ENCODE results near the gene CDIP1. TPM values are rescaled to one million over a fixed set of nuclear protein-coding genes. Genes with fewer than 3 reads are reported as not detected.

Gene CDIP1
- total and polyA plus RNA-seq, 9 of the 15 experiments (the other 6 are each of a cell fraction or from before 2014, with no cell fraction given): 0.29 TPM; not detected in 8

GRCh38 chr16:4535627-4536108 is 2.9 kb downstream of the CDIP1 start:
- WGBS (ENCODE audit: insufficient coverage, low coverage, missing lambda C conversion rate): 9% methylated on average over 7 of the region's 7 CpGs
- no peak overlapping the region for H3K4me2 ChIP-seq (ENCODE audit: insufficient read depth, low read length)
- no peaks in the 10 kb centered on the region for H3K36me3 ChIP-seq (ENCODE audit: control insufficient read depth, insufficient read depth, low read length)
- H3K9ac ChIP-seq (ENCODE audit: insufficient read depth in 1 of 2, low read depth in 2 of 2, low read length in 2 of 2): no peak overlapping the region; a peak in 1 of 4 replicates
- no peaks in the 10 kb centered on the region; the same call in none of the 2 replicates for H3K9me3 ChIP-seq (replicated peaks; ENCODE audit: control insufficient read depth, insufficient read depth, low read depth, low read length)
- intact Hi-C loops (cut with micrococcal nuclease) (no loop called here), in situ Hi-C loops (cut with MboI) (no loop called here)
- no peak for FAIRE-seq
- H3K4me3 ChIP-seq: no peak overlapping the region
- 0 out of 2 replicates have a peak, but pooled peaks have one; percentile 43 for TF ChIP-seq ZNF263 (CRISPR knock-in tag; IDR thresholded peaks at IDR 0.05; ENCODE audit: borderline replicate concordance)
- no peak for TF ChIP-seq U2AF2 (optimal IDR thresholded peaks at IDR 0.05; ENCODE audit: low read depth, low read length)
- CTCF ChIA-PET (ENCODE audit: low intra/inter-chr PET ratio): no interaction called here
- peaks cover 10 to 36% of the 10 kb centered on the region in 2 experiments; a peak in 4 of 5 replicates for H3K27me3 ChIP-seq (ENCODE audit: control insufficient read depth in 2 of 2, insufficient read depth in 2 of 2, low read length in 2 of 2)
- H3K4me1 ChIP-seq (replicated peaks in 1 of 2; ENCODE audit: control insufficient read depth in 2 of 2, insufficient read depth in 2 of 2, low read length in 2 of 2): peaks cover 0 to 17% of the 10 kb centered on the region in 2 experiments; a peak in 2 of 5 replicates
- peak; percentile 28; the same call in 1 of the 3 replicates for ATAC-seq
- BruUV-seq (replicated peaks): no TSS peak
- no peaks in the 10 kb centered on the region for H3K79me2 ChIP-seq (ENCODE audit: control insufficient read depth, insufficient read depth, low read length)
- no peak overlapping the region for H2AFZ ChIP-seq (ENCODE audit: low read depth, low read length)
- POLR2A ChIA-PET: interaction anchor here (0.8 to 1.0 kb wide), 3 partner anchors 10 to 71 kb away, joined by 4 to 5 read pairs (median 4); no protein-coding TSS in a partner anchor
- H4K20me1 ChIP-seq (replicated peaks; ENCODE audit: control insufficient read depth, insufficient read depth, low read length): no peaks in the 10 kb centered on the region
- no peak for DNase-seq (ENCODE audit: extremely low read depth in 1 of 4, low spot score in 3 of 4)
- no peaks in the 10 kb centered on the region for H3K9me1 ChIP-seq (ENCODE audit: control insufficient read depth, insufficient read depth, low read length)
- H3K27ac ChIP-seq (ENCODE audit: extremely low read depth, low read depth, low read length): no peak overlapping the region; the same call in 2 of the 3 replicates

GRCh38 chr16:4534151-4534790 is 4.3 kb downstream of the CDIP1 start:
- Histone ChIP-seq H3K27me3 (ENCODE audit: control insufficient read depth in 2 of 2, insufficient read depth in 2 of 2, low read length in 2 of 2) (peaks cover 10 to 40% of the 10 kb centered on the region in 2 experiments; a peak in 4 of 5 replicates), H3K9me3 (replicated peaks; ENCODE audit: control insufficient read depth, insufficient read depth, low read depth, low read length) (no peaks in the 10 kb centered on the region), H3K36me3 (ENCODE audit: control insufficient read depth, insufficient read depth, low read length) (no peaks in the 10 kb centered on the region), H4K20me1 (replicated peaks; ENCODE audit: control insufficient read depth, insufficient read depth, low read length) (no peaks in the 10 kb centered on the region), H2AFZ (ENCODE audit: low read depth, low read length) (no peak overlapping the region), H3K79me2 (ENCODE audit: control insufficient read depth, insufficient read depth, low read length) (no peaks in the 10 kb centered on the region), H3K4me3 (no peak overlapping the region), H3K4me1 (replicated peaks in 1 of 2; ENCODE audit: control insufficient read depth in 2 of 2, insufficient read depth in 2 of 2, low read length in 2 of 2) (peaks cover 0 to 17% of the 10 kb centered on the region in 2 experiments; a peak in 2 of 5 replicates), H3K27ac (ENCODE audit: extremely low read depth, low read depth, low read length) (no peak overlapping the region), H3K4me2 (ENCODE audit: insufficient read depth, low read length) (no peak overlapping the region), H3K9ac (ENCODE audit: insufficient read depth in 1 of 2, low read depth in 2 of 2, low read length in 2 of 2) (peak overlapping the region in 1 of 2 experiments; percentile 64; a peak in 2 of 4 replicates), H3K9me1 (ENCODE audit: control insufficient read depth, insufficient read depth, low read length) (no peaks in the 10 kb centered on the region)
- POLR2A ChIA-PET: no interaction called here
- ATAC-seq: no peak
- 39% methylated on average over 13 of the region's 13 CpGs for WGBS (ENCODE audit: insufficient coverage, low coverage, missing lambda C conversion rate)
- FAIRE-seq: no peak
- no TSS peak for BruUV-seq (replicated peaks)
- in situ Hi-C loops (cut with MboI): no loop called here
- CTCF ChIA-PET (ENCODE audit: low intra/inter-chr PET ratio): no interaction called here
- TF ChIP-seq BRF1 (IDR thresholded peaks at IDR 0.05; ENCODE audit: borderline replicate concordance, extremely low read depth, insufficient read length) (no peak), ZNF263 (CRISPR knock-in tag; IDR thresholded peaks at IDR 0.05; ENCODE audit: borderline replicate concordance) (no peak), ZNF431 (CRISPR knock-in tag; IDR thresholded peaks at IDR 0.05) (no peak), ARID2 (IDR thresholded peaks at IDR 0.05) (no peak), KAT7 (CRISPR knock-in tag; IDR thresholded peaks at IDR 0.05; ENCODE audit: borderline replicate concordance) (no peak), E2F8 (IDR thresholded peaks at IDR 0.05; ENCODE audit: low read depth, partially characterized antibody) (no peak), SMARCE1 (IDR thresholded peaks at IDR 0.05) (no peak), HMBOX1 (IDR thresholded peaks at IDR 0.05) (no peak), RAD21 (CRISPR knock-in tag; conservative IDR thresholded peaks at IDR 0.05 in 1 of 2, IDR thresholded peaks at IDR 0.05 in 1 of 2) (no peak)
- intact Hi-C loops (cut with micrococcal nuclease): no loop called here
- DNase-seq (ENCODE audit: extremely low read depth in 1 of 4, low spot score in 3 of 4): no peak
